Daoy (cell line): Measurements from ENCODE around the gene CHEK2. TPM values are rescaled to one million over a fixed set of nuclear protein-coding genes. Genes with fewer than 3 reads are reported as not detected.
"Not testable (repeated sequence)": the region's sequence is repeated elsewhere in the genome, so short reads cannot be mapped to it uniquely, and the experiment has no call there.

Source experiments
- DNase-seq: peaks from one replicate; pipeline ENCODE4 v3.0.0-alpha.2; 2015; ENCODE audit warnings: low read depth
- total RNA-seq: library from RNA; depleted of rRNA; stranded (reverse); fragments of >200 nt; shearing (Covaris generic); gene quantifications from 2 replicates; pipeline ENCODE4 v1.2.3, GENCODE V29; 2014

The CHEK2 gene
- total RNA-seq, 1 experiment from 2014 or later: 24.9 TPM

- not testable (repeated sequence) for DNase-seq
These were observed 48.4 kb downstream of the CHEK2 start for GRCh38 chr22:28693041-28693760.

GRCh38 chr22:28689796-28690195 is 51.8 kb downstream of the CHEK2 start:
- not testable (repeated sequence) for DNase-seq

- not testable (repeated sequence) for DNase-seq
These were observed 58.7 kb downstream of the CHEK2 start for GRCh38 chr22:28682966-28683365.

GRCh38 chr22:28680813-28681490 is 60.7 kb downstream of the CHEK2 start:
- peak; percentile 47 for DNase-seq

GRCh38 chr22:28679611-28680287 is 61.9 kb downstream of the CHEK2 start, which contains the start of gene TTC28:
TSS of gene TTC28 (minus strand) at chr22:28679840. CDS start at chr22:28679723, 117 bp downstream.
- peak; percentile 88 for DNase-seq

- DNase-seq: peak; percentile 11
These were observed 62.6 kb downstream of the CHEK2 start for GRCh38 chr22:28678778-28679610.

- not testable (repeated sequence) for DNase-seq
These were observed 63.5 kb downstream of the CHEK2 start for GRCh38 chr22:28678170-28678569.

- peak; percentile 49 for DNase-seq
These were observed 67.5 kb downstream of the CHEK2 start for GRCh38 chr22:28674121-28674563.

GRCh38 chr22:28670756-28671155 is 70.9 kb downstream of the CHEK2 start:
- DNase-seq: no peak

- DNase-seq: no peak
These were observed 71.5 kb downstream of the CHEK2 start for GRCh38 chr22:28670161-28670560.

- no peak for DNase-seq
These were observed 72.2 kb downstream of the CHEK2 start for GRCh38 chr22:28669387-28669786.

GRCh38 chr22:28663569-28663942 is 78.1 kb downstream of the CHEK2 start:
- not testable (repeated sequence) for DNase-seq

- DNase-seq: no peak
These were observed 83.2 kb downstream of the CHEK2 start for GRCh38 chr22:28658448-28658847.

GRCh38 chr22:28656181-28656580 is 85.4 kb downstream of the CHEK2 start:
- DNase-seq: no peak

GRCh38 chr22:28650463-28650862 is 91.2 kb downstream of the CHEK2 start:
- DNase-seq: no peak

GRCh38 chr22:28648792-28649191 is 92.8 kb downstream of the CHEK2 start:
- no peak for DNase-seq

GRCh38 chr22:28647216-28647615 is 94.4 kb downstream of the CHEK2 start:
- DNase-seq: no peak

GRCh38 chr22:28639321-28639720 is 102.3 kb downstream of the CHEK2 start:
- no peak for DNase-seq
